ENCODE measurements around the gene PDP2.

DNA sequence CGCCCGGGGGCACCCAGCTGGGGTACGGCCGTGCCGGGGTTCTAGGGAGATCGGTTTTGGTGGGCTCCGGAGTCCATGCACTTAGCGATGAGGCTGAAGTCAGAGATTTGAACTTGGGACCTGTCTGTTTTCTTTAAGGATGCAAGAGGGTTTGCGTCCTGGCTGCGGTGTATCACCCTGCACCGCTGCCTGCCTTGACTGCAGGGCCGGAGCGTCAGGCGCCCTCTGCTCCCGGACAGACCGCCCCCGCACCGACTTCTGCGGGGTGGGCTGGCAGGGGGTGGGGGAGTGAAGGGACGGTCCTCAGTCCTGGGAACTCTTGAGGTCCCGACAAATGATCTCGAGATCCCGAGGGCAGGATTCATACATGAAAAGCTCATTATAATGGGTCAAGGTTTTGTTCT lies 701 bp downstream of the PDP2 start:
- TF ChIP-seq, protein P1, sequence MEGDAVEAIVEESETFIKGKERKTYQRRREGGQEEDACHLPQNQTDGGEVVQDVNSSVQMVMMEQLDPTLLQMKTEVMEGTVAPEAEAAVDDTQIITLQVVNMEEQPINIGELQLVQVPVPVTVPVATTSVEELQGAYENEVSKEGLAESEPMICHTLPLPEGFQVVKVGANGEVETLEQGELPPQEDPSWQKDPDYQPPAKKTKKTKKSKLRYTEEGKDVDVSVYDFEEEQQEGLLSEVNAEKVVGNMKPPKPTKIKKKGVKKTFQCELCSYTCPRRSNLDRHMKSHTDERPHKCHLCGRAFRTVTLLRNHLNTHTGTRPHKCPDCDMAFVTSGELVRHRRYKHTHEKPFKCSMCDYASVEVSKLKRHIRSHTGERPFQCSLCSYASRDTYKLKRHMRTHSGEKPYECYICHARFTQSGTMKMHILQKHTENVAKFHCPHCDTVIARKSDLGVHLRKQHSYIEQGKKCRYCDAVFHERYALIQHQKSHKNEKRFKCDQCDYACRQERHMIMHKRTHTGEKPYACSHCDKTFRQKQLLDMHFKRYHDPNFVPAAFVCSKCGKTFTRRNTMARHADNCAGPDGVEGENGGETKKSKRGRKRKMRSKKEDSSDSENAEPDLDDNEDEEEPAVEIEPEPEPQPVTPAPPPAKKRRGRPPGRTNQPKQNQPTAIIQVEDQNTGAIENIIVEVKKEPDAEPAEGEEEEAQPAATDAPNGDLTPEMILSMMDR (IDR thresholded peaks at IDR 0.05), result no peak
- no peak for TF ChIP-seq POLR2AphosphoS5 (IDR thresholded peaks at IDR 0.05)
